G401.6 (cell line): ENCODE results near the gene ITGA5.

Experiments used
- FAIRE-seq: peaks from 2 replicates; lab custom pipeline; 2012; peaks lifted over from hg19 to GRCh38; lab: Jason Lieb, UNC

Gene ITGA5

GRCh38 chr12:54389134-54389508 is 29.9 kb downstream of the ITGA5 start:
- no peak for FAIRE-seq

GRCh38 chr12:54388237-54389133 is 30.6 kb downstream of the ITGA5 start:
- FAIRE-seq = no peak

- FAIRE-seq = no peak
Measured at GRCh38 chr12:54387114-54387467, 32.0 kb downstream of the ITGA5 start.

- no peak for FAIRE-seq
Measured at GRCh38 chr12:54386403-54387113, 32.5 kb downstream of the ITGA5 start.

- no peak for FAIRE-seq
Measured at GRCh38 chr12:54385251-54385914, 33.7 kb downstream of the ITGA5 start.

- FAIRE-seq = no peak
Measured at GRCh38 chr12:54384591-54385041, 34.5 kb downstream of the ITGA5 start, which contains the start of gene ZNF385A. ZNF385A (minus strand) TSS chr12:54384733; CDS start chr12:54384514, 219 bp downstream.

- no peak for FAIRE-seq
Measured at GRCh38 chr12:54383041-54383609, 35.9 kb downstream of the ITGA5 start.

- FAIRE-seq = no peak
Measured at GRCh38 chr12:54381136-54381535, 37.9 kb downstream of the ITGA5 start.

GRCh38 chr12:54379398-54380201 is 39.5 kb downstream of the ITGA5 start:
- FAIRE-seq = no peak

GRCh38 chr12:54378796-54379397 is 40.2 kb downstream of the ITGA5 start:
- FAIRE-seq = no peak

GRCh38 chr12:54377797-54378515 is 41.1 kb downstream of the ITGA5 start:
- FAIRE-seq = no peak

GRCh38 chr12:54377007-54377406 is 42.1 kb downstream of the ITGA5 start:
- FAIRE-seq = no peak

GRCh38 chr12:54376596-54376995 is 42.5 kb downstream of the ITGA5 start:
- no peak for FAIRE-seq

GRCh38 chr12:54375259-54375579 is 43.8 kb downstream of the ITGA5 start:
- FAIRE-seq = no peak

- no peak for FAIRE-seq
Measured at GRCh38 chr12:54374562-54375258, 44.4 kb downstream of the ITGA5 start.

- no peak for FAIRE-seq
Measured at GRCh38 chr12:54373649-54374561, 45.2 kb downstream of the ITGA5 start.

GRCh38 chr12:54372113-54372806 is 46.8 kb downstream of the ITGA5 start:
- FAIRE-seq = no peak
